Measurements from ENCODE around the gene PRKCE. TPM values are rescaled to one million over a fixed set of nuclear protein-coding genes. Genes with fewer than 3 reads are reported as not detected.

The PRKCE gene
- total and polyA plus RNA-seq, 2 donors (not counting 1 experiment from before 2014, with no cell fraction given) = 14.1 to 19.0 TPM

GRCh38 chr2:46145017-46145416 is 493.5 kb downstream of the PRKCE start:
- no peak overlapping the region for H3K4me2 ChIP-seq (ENCODE audit: extremely low read depth, insufficient read depth, low read length)
- no peaks in the 10 kb centered on the region for H3K36me3 ChIP-seq (ENCODE audit: control insufficient read depth, insufficient read depth, low read length)
- H3K27me3 ChIP-seq (ENCODE audit: control insufficient read depth, insufficient read depth, low read length) = no peaks in the 10 kb centered on the region
- H3K9me3 ChIP-seq (ENCODE audit: control insufficient read depth, insufficient read depth, low read depth, low read length) = no peaks in the 10 kb centered on the region
- TF ChIP-seq EZH2 (IDR thresholded peaks at IDR 0.05; ENCODE audit: low read length, missing control alignments) (no peak), CTCF (conservative IDR thresholded peaks at IDR 0.05 in 1 of 2, IDR thresholded peaks at IDR 0.05 in 1 of 2; ENCODE audit: low read depth in 1 of 2, low read length in 2 of 2) (no peak)
- H2AFZ ChIP-seq (ENCODE audit: low read length) = no peak overlapping the region
- H4K20me1 ChIP-seq (ENCODE audit: control insufficient read depth, extremely low read depth, insufficient read depth, low read length) = no peaks in the 10 kb centered on the region
- H3K4me1 ChIP-seq (ENCODE audit: control insufficient read depth, extremely low read depth, insufficient read depth, low read length) = no peaks in the 10 kb centered on the region
- no peak overlapping the region for H3K27ac ChIP-seq (ENCODE audit: insufficient read depth, low read length)
- DNase-seq (ENCODE audit: low read depth in 2 of 2) = no peak
- no peak overlapping the region for H3K9ac ChIP-seq (ENCODE audit: insufficient read depth, low read length)
- H3K79me2 ChIP-seq (ENCODE audit: control insufficient read depth, insufficient read depth, low read length) = no peaks in the 10 kb centered on the region
- H3K4me3 ChIP-seq (replicated peaks in 1 of 4; ENCODE audit: control extremely low read depth in 1 of 4, insufficient read depth in 1 of 4, low read depth in 3 of 4, low read length in 4 of 4) = no peak overlapping the region

- Histone ChIP-seq H3K9ac (ENCODE audit: insufficient read depth, low read length) (no peak overlapping the region), H3K79me2 (ENCODE audit: control insufficient read depth, insufficient read depth, low read length) (no peaks in the 10 kb centered on the region), H3K27ac (ENCODE audit: insufficient read depth, low read length) (no peak overlapping the region), H3K4me3 (replicated peaks in 1 of 4; ENCODE audit: control extremely low read depth in 1 of 4, insufficient read depth in 1 of 4, low read depth in 3 of 4, low read length in 4 of 4) (no peak overlapping the region), H4K20me1 (ENCODE audit: control insufficient read depth, extremely low read depth, insufficient read depth, low read length) (no peaks in the 10 kb centered on the region), H2AFZ (ENCODE audit: low read length) (no peak overlapping the region), H3K36me3 (ENCODE audit: control insufficient read depth, insufficient read depth, low read length) (no peaks in the 10 kb centered on the region), H3K9me3 (ENCODE audit: control insufficient read depth, insufficient read depth, low read depth, low read length) (no peaks in the 10 kb centered on the region), H3K27me3 (ENCODE audit: control insufficient read depth, insufficient read depth, low read length) (no peaks in the 10 kb centered on the region), H3K4me1 (ENCODE audit: control insufficient read depth, extremely low read depth, insufficient read depth, low read length) (peaks cover 4% of the 10 kb centered on the region), H3K4me2 (ENCODE audit: extremely low read depth, insufficient read depth, low read length) (no peak overlapping the region)
- TF ChIP-seq CTCF (conservative IDR thresholded peaks at IDR 0.05 in 1 of 2, IDR thresholded peaks at IDR 0.05 in 1 of 2; ENCODE audit: low read depth in 1 of 2, low read length in 2 of 2) (no peak), EZH2 (IDR thresholded peaks at IDR 0.05; ENCODE audit: low read length, missing control alignments) (no peak)
- no peak for DNase-seq (ENCODE audit: low read depth in 2 of 2)
These were observed 494.4 kb downstream of the PRKCE start for GRCh38 chr2:46145840-46146239.

GRCh38 chr2:46146866-46147502 is 495.5 kb downstream of the PRKCE start:
- H3K36me3 ChIP-seq (ENCODE audit: control insufficient read depth, insufficient read depth, low read length) = no peaks in the 10 kb centered on the region
- H3K4me1 ChIP-seq (ENCODE audit: control insufficient read depth, extremely low read depth, insufficient read depth, low read length) = peaks cover 8% of the 10 kb centered on the region
- H3K9me3 ChIP-seq (ENCODE audit: control insufficient read depth, insufficient read depth, low read depth, low read length) = no peaks in the 10 kb centered on the region
- no peaks in the 10 kb centered on the region for H3K79me2 ChIP-seq (ENCODE audit: control insufficient read depth, insufficient read depth, low read length)
- no peak overlapping the region for H3K27ac ChIP-seq (ENCODE audit: insufficient read depth, low read length)
- H3K9ac ChIP-seq (ENCODE audit: insufficient read depth, low read length) = no peak overlapping the region
- no peak for TF ChIP-seq EZH2 (IDR thresholded peaks at IDR 0.05; ENCODE audit: low read length, missing control alignments)
- TF ChIP-seq CTCF (conservative IDR thresholded peaks at IDR 0.05 in 1 of 2, IDR thresholded peaks at IDR 0.05 in 1 of 2; ENCODE audit: low read depth in 1 of 2, low read length in 2 of 2) = no peak
- no peak for DNase-seq (ENCODE audit: low read depth in 2 of 2)
- no peaks in the 10 kb centered on the region for H3K27me3 ChIP-seq (ENCODE audit: control insufficient read depth, insufficient read depth, low read length)
- no peaks in the 10 kb centered on the region for H4K20me1 ChIP-seq (ENCODE audit: control insufficient read depth, extremely low read depth, insufficient read depth, low read length)
- no peak overlapping the region for H3K4me3 ChIP-seq (replicated peaks in 1 of 4; ENCODE audit: control extremely low read depth in 1 of 4, insufficient read depth in 1 of 4, low read depth in 3 of 4, low read length in 4 of 4)
- H3K4me2 ChIP-seq (ENCODE audit: extremely low read depth, insufficient read depth, low read length) = no peak overlapping the region
- H2AFZ ChIP-seq (ENCODE audit: low read length) = no peak overlapping the region

Data from fibroblast of lung (primary cell).